GM10248 (cell line): Measurements from ENCODE around the gene ZNF547.

Source experiments
- CTCF ChIA-PET: fragments of 300-600 bp; sonication (Branson Sonifier 250); formaldehyde crosslinking; extraction: SDS; loops from one replicate; lab custom pipeline; 2021; ENCODE audit warnings: antibody characterized with exemption; lab: Yijun Ruan, JAX
- POLR2A ChIA-PET: fragments of 350-650 bp; sonication (Branson Sonifier 250); formaldehyde crosslinking; extraction: SDS; loops from one replicate; lab custom pipeline; 2020; ENCODE audit warnings: antibody characterized with exemption; lab: Yijun Ruan, JAX
- DNase-seq: peaks from one replicate; pipeline ENCODE4 v3.0.0; 2012; ENCODE audit errors: extremely low spot score
- TF ChIP-seq, protein P1 (sequence below): IDR thresholded peaks from 2 replicates; pipeline ENCODE4 v1.5.1; 2012; ENCODE audit warnings: mild to moderate bottlenecking, low read depth; ENCODE audit errors: extremely low read depth, missing control alignments, control extremely low read depth

Gene ZNF547

DNA sequence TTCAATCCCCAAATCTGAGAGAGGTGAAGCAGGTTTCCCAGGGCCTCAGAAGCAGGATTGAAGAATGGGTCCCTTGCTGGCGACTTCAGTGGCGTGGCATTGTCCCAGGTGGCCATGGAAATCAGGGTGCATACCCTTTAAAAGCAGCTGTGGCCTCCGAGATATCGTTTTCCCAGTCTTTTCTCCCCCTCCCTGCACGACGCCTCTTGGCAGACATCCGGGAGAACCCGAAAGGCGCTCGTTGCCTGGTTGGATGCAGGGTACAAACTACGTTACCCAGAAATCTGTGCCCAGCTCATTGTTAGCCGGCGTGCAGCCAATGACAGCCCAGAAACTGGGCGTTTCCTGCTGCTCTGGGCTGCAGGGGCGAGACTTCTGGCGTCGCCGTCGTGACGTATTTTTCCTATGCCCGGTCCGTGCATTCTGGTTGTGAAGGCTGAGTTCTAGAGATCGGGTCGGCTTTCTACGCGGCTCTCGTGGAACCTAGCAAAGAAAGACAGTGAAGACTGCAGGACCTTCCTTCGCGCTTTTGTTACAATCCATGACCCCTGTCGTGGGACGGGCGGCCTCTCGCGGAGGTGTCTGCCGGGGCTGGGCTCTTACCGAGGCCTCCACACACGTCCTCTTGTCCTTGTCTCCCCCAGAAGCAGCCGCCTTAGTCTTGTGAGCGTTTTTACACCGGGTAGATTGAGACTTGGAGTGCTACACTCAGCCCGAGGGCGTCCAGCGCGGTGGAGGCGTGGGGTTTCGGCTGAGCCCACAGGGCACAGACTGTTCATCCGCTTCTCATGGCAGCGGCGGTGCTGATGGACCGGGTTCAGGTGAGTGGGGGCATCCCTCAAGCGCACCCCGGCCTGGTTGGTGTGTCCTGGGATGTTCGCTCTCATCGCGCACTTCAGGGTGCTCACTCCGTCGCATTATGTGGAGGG is 12.2 kb upstream of the ZNF547 start, which contains the start of gene ZNF304:
Gene ZNF304 (plus strand): TSS at position 395 of the 929 bp plus-strand sequence. CDS start 394 bp downstream, at position 789.
- DNase-seq: peak; percentile 96
- TF ChIP-seq, protein P1, sequence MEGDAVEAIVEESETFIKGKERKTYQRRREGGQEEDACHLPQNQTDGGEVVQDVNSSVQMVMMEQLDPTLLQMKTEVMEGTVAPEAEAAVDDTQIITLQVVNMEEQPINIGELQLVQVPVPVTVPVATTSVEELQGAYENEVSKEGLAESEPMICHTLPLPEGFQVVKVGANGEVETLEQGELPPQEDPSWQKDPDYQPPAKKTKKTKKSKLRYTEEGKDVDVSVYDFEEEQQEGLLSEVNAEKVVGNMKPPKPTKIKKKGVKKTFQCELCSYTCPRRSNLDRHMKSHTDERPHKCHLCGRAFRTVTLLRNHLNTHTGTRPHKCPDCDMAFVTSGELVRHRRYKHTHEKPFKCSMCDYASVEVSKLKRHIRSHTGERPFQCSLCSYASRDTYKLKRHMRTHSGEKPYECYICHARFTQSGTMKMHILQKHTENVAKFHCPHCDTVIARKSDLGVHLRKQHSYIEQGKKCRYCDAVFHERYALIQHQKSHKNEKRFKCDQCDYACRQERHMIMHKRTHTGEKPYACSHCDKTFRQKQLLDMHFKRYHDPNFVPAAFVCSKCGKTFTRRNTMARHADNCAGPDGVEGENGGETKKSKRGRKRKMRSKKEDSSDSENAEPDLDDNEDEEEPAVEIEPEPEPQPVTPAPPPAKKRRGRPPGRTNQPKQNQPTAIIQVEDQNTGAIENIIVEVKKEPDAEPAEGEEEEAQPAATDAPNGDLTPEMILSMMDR: no peak
- CTCF ChIA-PET: interaction anchor here (0.6 to 1.8 kb wide), 4 partner anchors 12 to 63 kb away, joined by 3 to 9 read pairs (median 6); partner anchors contain the start of genes TRAPPC2B and ZNF547
- POLR2A ChIA-PET: interaction anchor here (0.8 kb wide), 1 partner anchor 49 kb away, joined by 4 read pairs; no protein-coding TSS in a partner anchor

DNA sequence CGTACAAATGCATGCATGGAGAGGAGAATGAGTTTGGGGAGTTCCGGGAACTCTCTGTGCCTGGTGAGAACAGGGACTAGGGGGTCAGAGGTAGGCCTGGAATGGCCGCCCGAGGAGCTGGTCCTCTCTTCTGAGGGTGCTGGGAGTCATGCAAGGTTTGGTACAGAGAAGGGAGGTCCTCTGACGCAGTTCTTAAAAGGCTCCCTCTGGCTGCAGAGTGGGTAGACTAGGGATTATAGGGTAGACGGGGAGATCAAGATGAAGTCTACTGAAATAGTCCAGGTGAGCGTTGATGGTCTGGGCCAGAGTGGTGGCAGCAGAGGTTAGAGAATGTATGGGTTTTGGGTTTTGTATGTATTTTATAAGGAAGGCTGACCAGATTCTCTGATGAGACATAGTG is 11.5 kb upstream of the ZNF547 start:
- ChIA-PET POLR2A (no interaction called here), CTCF (interaction anchor here (1.4 kb wide), 1 partner anchor 12 kb away, joined by 5 read pairs; no protein-coding TSS in a partner anchor)
- DNase-seq: no peak
- TF ChIP-seq, protein P1: no peak

DNA sequence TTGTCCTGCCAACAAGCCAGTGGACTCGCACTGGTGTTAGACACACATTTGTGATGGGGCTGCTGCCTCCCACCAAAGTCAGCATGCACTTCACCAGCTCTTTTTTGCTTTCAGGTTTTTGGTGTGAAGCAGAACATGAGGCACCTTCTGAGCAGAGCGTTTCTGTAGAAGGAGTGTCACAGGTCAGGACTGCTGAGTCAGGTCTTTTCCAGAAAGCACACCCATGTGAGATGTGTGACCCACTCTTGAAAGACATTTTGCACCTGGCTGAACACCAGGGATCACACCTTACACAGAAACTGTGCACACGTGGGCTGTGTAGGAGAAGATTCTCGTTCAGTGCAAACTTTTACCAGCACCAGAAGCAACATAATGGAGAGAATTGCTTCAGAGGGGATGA is 7.4 kb upstream of the ZNF547 start:
- DNase-seq: no peak
- ChIA-PET CTCF (interaction anchor here (0.9 to 1.2 kb wide), 2 partner anchors 9 to 33 kb away, joined by 3 read pairs; partner anchors contain the start of gene ZNF548), POLR2A (no interaction called here)
- TF ChIP-seq, protein P1: no peak

DNA sequence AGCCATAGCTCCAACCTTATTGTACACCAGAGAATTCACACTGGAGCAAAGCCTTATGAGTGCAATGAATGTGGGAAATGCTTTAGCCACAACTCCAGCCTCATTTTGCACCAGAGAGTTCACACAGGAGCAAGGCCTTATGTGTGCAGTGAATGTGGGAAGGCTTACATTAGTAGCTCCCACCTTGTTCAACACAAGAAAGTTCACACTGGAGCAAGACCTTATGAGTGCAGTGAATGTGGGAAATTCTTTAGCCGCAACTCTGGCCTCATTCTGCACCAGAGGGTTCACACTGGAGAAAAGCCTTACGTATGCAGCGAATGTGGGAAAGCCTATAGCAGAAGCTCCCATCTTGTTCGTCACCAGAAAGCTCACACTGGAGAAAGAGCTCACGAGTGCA is 5.9 kb upstream of the ZNF547 start:
- POLR2A ChIA-PET: no interaction called here
- no peak for DNase-seq
- TF ChIP-seq, protein P1: no peak
- CTCF ChIA-PET: no interaction called here

DNA sequence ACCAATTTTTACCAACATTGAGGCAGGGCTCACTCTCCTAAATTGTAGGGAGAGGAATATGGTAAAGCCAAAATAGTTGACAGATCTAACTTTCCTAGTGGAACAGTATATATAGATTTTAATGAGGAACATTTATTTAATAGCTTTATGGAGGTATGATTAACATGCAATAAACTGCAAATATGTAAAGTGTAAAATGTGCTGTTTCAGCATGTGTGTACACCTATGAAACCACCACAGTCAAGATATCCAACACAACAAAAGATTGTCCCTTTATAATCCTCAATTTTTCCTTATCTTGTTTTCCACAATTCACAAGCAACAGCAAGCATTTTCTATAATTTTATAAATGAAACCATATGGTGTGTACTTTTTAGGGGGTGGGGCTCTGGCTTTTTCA is 4.1 kb upstream of the ZNF547 start:
- ChIA-PET CTCF (no interaction called here), POLR2A (no interaction called here)
- no peak for DNase-seq
- TF ChIP-seq, protein P1: no peak

DNA sequence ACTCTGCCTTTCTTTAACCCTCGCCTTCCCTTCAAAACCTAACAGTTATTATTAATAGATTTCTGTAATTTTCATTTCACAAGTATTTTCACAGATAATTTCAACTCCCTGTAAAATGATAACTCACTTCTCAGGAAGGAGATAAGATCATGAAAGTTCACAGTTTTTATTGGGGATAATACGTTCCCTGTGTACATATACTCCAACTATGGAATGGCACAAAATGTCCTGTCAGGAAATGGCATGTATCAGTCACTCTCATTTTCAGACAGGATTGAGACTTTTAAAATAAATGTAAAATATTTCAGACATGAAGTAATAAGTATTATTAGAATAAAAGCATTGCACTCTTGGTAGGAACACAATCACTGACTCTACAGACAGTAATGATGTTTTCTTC is 932 bp upstream of the ZNF547 start:
- ChIA-PET POLR2A (interaction anchor here (0.6 to 0.8 kb wide), 2 partner anchors 49 to 59 kb away, joined by 3 to 5 read pairs; no protein-coding TSS in a partner anchor), CTCF (interaction anchor here (1.1 to 1.7 kb wide), 2 partner anchors 12 to 76 kb away, joined by 3 to 6 read pairs; partner anchors contain the start of gene ZNF304)
- TF ChIP-seq, protein P1: no peak

More for the DNA sequence above, 932 bp upstream of the ZNF547 start:
- DNase-seq: no peak
